ENCODE data around the gene CGB1. TPM values are rescaled to one million over a fixed set of nuclear protein-coding genes. Genes with fewer than 3 reads are reported as not detected.

CGB1 gene
- total and polyA plus RNA-seq, 4 donors, result not detected

DNA sequence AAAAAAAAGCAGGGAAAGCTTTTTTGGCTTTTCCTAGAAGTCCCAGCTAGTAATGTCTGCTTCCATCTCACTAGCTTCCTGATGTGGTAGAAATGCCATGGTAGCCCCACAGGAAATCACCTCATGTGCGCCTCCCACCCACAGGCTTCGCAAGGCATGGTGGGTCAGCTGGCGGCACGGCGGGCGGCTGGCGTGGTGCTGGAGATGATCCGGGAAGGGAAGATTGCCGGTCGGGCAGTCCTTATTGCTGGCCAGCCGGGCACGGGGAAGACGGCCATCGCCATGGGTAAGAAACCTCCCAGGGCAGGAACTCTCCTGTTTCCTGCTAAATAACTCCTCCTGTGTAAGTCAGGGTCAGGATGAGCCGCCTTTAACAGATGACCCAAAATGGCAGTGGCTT, 32.6 kb downstream of the CGB1 start:
- no peaks in the 10 kb centered on the region for H3K27me3 ChIP-seq (ENCODE audit: control insufficient read depth, insufficient read depth, low read length)
- no peak for DNase-seq (ENCODE audit: low read depth in 4 of 6, low spot score in 6 of 6)
- H3K9me3 ChIP-seq (ENCODE audit: control insufficient read depth, insufficient read depth, low read length), result no peaks in the 10 kb centered on the region
- H3K27ac ChIP-seq (ENCODE audit: low read depth, low read length), result no peak overlapping the region
- H3K4me1 ChIP-seq (ENCODE audit: control insufficient read depth, insufficient read depth, low read length), result no peaks in the 10 kb centered on the region
- peaks cover 71% of the 10 kb centered on the region for H3K36me3 ChIP-seq (ENCODE audit: control insufficient read depth, insufficient read depth, low read length)
- H3K4me3 ChIP-seq (ENCODE audit: low read depth, low read length), result no peak overlapping the region
- 99% methylated on average over 11 of the region's 15 CpGs for WGBS (ENCODE audit: insufficient coverage)

DNA sequence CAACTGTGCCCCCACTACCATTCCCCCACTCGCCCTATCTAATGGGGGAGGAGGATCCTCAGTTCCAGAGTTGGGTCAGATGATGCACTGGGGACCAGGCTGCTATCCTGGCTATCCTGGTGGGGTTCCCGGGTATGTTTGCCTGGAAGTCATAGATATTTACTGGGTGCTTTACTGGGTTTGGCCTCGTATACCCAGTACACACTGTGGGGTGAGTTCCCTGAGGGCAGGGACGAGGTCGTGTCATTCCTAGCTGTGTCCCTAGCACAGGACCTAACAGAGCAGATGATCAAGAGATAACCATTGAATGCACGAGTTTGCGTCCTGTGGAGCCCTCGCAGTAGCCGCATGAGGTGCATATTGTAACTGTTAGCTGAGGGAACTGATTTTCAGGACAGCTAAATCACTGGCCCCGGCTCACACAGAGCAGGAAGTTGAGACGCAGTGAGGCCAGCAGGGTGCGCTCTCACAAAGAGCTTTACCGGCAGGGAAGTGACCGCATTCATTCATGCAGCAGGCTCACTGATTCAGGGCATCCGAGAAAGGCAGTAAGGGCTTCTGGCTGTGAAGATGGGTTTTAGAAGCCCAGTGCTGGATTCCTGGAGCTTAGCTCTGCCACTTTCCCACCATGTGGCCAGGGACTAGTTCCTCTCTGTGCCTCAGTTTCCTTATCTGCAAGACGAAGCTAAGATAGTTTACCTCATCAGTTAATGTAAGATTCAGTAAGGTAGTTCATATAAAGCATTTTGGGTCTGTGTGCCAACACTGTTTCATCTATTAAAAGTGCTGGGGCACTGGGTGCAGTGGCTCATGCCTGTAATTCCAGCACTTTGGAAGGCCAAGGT, 37.0 kb downstream of the CGB1 start:
- H3K9me3 ChIP-seq (ENCODE audit: control insufficient read depth, insufficient read depth, low read length), result no peaks in the 10 kb centered on the region
- peaks cover 2% of the 10 kb centered on the region for H3K4me1 ChIP-seq (ENCODE audit: control insufficient read depth, insufficient read depth, low read length)
- no peak overlapping the region for H3K4me3 ChIP-seq (ENCODE audit: low read depth, low read length)
- 36% methylated on average over 13 of the region's 16 CpGs for WGBS (ENCODE audit: insufficient coverage)
- H3K36me3 ChIP-seq (ENCODE audit: control insufficient read depth, insufficient read depth, low read length), result peaks cover 45% of the 10 kb centered on the region
- H3K27me3 ChIP-seq (ENCODE audit: control insufficient read depth, insufficient read depth, low read length), result no peaks in the 10 kb centered on the region
- no peak overlapping the region for H3K27ac ChIP-seq (ENCODE audit: low read depth, low read length)
- DNase-seq (ENCODE audit: low read depth in 4 of 6, low spot score in 6 of 6), result peak in 2 of 6 donors; percentile 57 to 64

DNA sequence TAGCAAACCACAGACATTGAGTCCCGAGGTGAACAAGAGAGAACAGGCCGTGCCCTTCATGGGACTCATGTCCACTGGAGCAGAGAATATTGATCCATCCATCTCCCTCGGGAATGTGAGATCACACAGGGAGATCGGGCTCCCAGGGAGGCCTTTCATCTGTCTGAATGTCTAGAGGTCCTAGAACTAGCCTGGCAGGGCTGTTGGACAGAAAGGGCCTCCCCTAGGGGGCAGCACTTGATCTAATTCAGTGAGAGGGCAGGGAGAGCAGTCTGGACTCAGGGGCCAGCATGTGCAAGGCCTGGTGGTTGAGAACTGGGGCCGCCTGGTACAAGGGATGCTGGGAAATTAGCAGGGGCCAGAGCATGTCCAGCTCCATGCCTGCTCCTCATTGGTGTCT, 38.7 kb downstream of the CGB1 start:
- Histone ChIP-seq H3K36me3 (ENCODE audit: control insufficient read depth, insufficient read depth, low read length) (peaks cover 28% of the 10 kb centered on the region), H3K4me1 (ENCODE audit: control insufficient read depth, insufficient read depth, low read length) (peaks cover 10% of the 10 kb centered on the region), H3K4me3 (ENCODE audit: low read depth, low read length) (no peak overlapping the region), H3K9me3 (ENCODE audit: control insufficient read depth, insufficient read depth, low read length) (no peaks in the 10 kb centered on the region), H3K27ac (ENCODE audit: low read depth, low read length) (no peak overlapping the region), H3K27me3 (ENCODE audit: control insufficient read depth, insufficient read depth, low read length) (no peaks in the 10 kb centered on the region)
- 42% methylated on average over 5 of the region's 5 CpGs for WGBS (ENCODE audit: insufficient coverage)
- no peak for DNase-seq (ENCODE audit: low read depth in 4 of 6, low spot score in 6 of 6)

- H3K4me1 ChIP-seq (ENCODE audit: control insufficient read depth, insufficient read depth, low read length), result peaks cover 35% of the 10 kb centered on the region
These were observed 42.7 kb downstream of the CGB1 start for GRCh38 chr19:48994035-48994386.

DNA sequence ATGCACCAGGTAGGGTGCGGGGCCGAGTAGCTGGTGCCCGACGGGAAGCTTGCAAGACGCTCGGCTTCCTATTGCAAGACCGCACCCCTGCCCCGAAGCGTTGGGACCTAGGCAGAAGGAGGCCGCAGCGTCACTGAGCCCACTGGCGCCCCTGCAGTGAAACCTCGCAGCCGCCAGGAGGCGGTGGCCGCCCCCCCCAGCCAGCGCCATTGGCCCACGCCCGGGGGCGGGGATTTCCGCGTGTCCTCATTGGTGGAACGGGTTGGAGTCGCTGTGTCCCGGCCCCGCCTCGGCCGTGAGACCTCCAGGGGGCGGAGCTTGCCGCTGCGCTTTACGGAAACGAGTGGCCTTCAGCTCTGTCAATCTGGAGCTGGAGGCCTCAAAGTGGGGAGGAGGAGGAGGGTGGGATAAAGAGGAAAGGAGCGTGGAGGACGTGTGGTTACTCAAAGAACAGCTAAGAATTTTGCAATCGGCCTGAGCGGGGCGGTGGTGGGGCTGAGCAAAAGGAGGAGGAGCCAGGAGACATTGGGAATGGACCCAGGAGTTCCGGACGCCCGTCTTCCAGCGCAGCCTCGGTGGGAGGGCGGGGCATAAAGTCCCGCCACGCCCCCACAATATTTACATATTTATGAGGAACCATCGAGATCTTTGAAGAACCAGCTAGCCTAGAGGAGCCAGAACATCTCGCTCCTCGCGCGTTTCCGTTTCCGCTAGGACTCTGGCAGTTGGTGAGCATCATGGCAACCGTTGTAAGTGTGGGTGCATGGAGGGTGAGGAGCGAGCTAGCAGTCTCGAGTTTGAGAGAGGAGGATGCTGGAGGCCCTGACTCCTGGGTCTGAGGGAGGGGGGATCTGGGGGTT, 43.3 kb downstream of the CGB1 start, which contains the start of the genes GYS1 and RUVBL2:
Gene GYS1 (minus strand): TSS at position 135 of the 860 bp plus-strand sequence. CDS start 197 bp downstream, outside the sequence.
Gene RUVBL2 (plus strand): TSS at position 713 of the 860 bp plus-strand sequence. CDS start 25 bp downstream, at position 738.
- H3K27me3 ChIP-seq (ENCODE audit: control insufficient read depth, insufficient read depth, low read length), result no peaks in the 10 kb centered on the region
- peaks cover 31% of the 10 kb centered on the region for H3K36me3 ChIP-seq (ENCODE audit: control insufficient read depth, insufficient read depth, low read length)
- under 1% methylated on average over 51 of the region's 56 CpGs for WGBS (ENCODE audit: insufficient coverage)
- H3K4me3 ChIP-seq (ENCODE audit: low read depth, low read length), result peak within 1 kb of the TSS; percentile 90
- H3K9me3 ChIP-seq (ENCODE audit: control insufficient read depth, insufficient read depth, low read length), result no peaks in the 10 kb centered on the region
- H3K27ac ChIP-seq (ENCODE audit: low read depth, low read length), result peak within 1 kb of the TSS; percentile 98
- H3K4me1 ChIP-seq (ENCODE audit: control insufficient read depth, insufficient read depth, low read length), result peaks cover 35% of the 10 kb centered on the region
- DNase-seq (ENCODE audit: low read depth in 4 of 6, low spot score in 6 of 6), result peak; percentile 99 to 100 (median 100)

More at GRCh38 chr19:48994035-48994386, 42.7 kb downstream of the CGB1 start:
- H3K36me3 ChIP-seq (ENCODE audit: control insufficient read depth, insufficient read depth, low read length), result peaks cover 26% of the 10 kb centered on the region
- no peaks in the 10 kb centered on the region for H3K27me3 ChIP-seq (ENCODE audit: control insufficient read depth, insufficient read depth, low read length)
- DNase-seq (ENCODE audit: low read depth in 4 of 6, low spot score in 6 of 6), result no peak
- H3K9me3 ChIP-seq (ENCODE audit: control insufficient read depth, insufficient read depth, low read length), result no peaks in the 10 kb centered on the region
- H3K4me3 ChIP-seq (ENCODE audit: low read depth, low read length), result peak overlapping the region; percentile 90
- H3K27ac ChIP-seq (ENCODE audit: low read depth, low read length), result peak overlapping the region; percentile 98
- 1% methylated on average over 7 of the region's 13 CpGs for WGBS (ENCODE audit: insufficient coverage)

GRCh38 chr19:48992581-48993174, 44.0 kb downstream of the CGB1 start:
- H3K4me1 ChIP-seq (ENCODE audit: control insufficient read depth, insufficient read depth, low read length), result peaks cover 35% of the 10 kb centered on the region
- H3K9me3 ChIP-seq (ENCODE audit: control insufficient read depth, insufficient read depth, low read length), result no peaks in the 10 kb centered on the region
- peak overlapping the region; percentile 90 for H3K4me3 ChIP-seq (ENCODE audit: low read depth, low read length)
- DNase-seq (ENCODE audit: low read depth in 4 of 6, low spot score in 6 of 6), result no peak
- peak overlapping the region; percentile 97 for H3K27ac ChIP-seq (ENCODE audit: low read depth, low read length)
- peaks cover 38% of the 10 kb centered on the region for H3K36me3 ChIP-seq (ENCODE audit: control insufficient read depth, insufficient read depth, low read length)
- no peaks in the 10 kb centered on the region for H3K27me3 ChIP-seq (ENCODE audit: control insufficient read depth, insufficient read depth, low read length)
- WGBS (ENCODE audit: insufficient coverage), result under 1% methylated on average over 20 of the region's 20 CpGs

GRCh38 chr19:48991873-48992580, 44.7 kb downstream of the CGB1 start:
- Histone ChIP-seq H3K9me3 (ENCODE audit: control insufficient read depth, insufficient read depth, low read length) (no peaks in the 10 kb centered on the region), H3K36me3 (ENCODE audit: control insufficient read depth, insufficient read depth, low read length) (peaks cover 43% of the 10 kb centered on the region), H3K4me1 (ENCODE audit: control insufficient read depth, insufficient read depth, low read length) (peaks cover 35% of the 10 kb centered on the region), H3K27ac (ENCODE audit: low read depth, low read length) (peak overlapping the region; percentile 97), H3K4me3 (ENCODE audit: low read depth, low read length) (peak overlapping the region; percentile 90), H3K27me3 (ENCODE audit: control insufficient read depth, insufficient read depth, low read length) (no peaks in the 10 kb centered on the region)
- DNase-seq (ENCODE audit: low read depth in 4 of 6, low spot score in 6 of 6), result peak in 2 of 6 donors; percentile 38 to 57
- WGBS (ENCODE audit: insufficient coverage), result 25% methylated on average over 5 of the region's 8 CpGs

DNA sequence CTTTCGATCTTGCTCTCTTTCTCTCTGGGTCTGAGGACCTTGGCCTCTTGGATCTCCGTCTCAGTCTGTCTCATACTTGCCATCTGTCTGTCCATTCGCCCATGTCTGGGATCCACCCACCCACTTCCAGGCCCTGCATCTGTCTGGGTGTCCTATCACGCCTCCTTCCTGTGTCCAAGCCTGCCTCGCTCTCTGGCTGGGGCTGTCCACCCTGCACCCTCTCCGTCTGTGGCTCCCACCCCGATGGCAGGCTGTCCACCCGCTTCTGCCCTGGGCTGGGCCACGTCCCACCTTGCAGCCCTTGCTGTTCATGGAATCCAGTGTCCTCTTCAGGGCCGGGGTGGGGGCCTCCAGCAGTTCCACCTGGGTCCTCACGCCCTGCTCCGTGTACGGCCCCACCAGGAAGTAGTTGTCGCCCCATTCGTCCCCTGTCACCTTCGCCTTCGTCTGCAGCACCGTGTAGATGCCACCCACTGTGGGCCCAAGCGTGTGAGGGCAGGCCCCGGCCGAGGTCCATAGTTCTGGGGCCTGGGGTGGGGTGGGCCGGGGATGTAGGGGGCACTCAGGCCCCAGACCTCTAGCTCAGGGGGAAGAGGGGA, 45.6 kb downstream of the CGB1 start:
- H3K4me1 ChIP-seq (ENCODE audit: control insufficient read depth, insufficient read depth, low read length), result peaks cover 35% of the 10 kb centered on the region
- peak overlapping the region; percentile 97 for H3K27ac ChIP-seq (ENCODE audit: low read depth, low read length)

More for the DNA sequence above, 45.6 kb downstream of the CGB1 start:
- no peak for DNase-seq (ENCODE audit: low read depth in 4 of 6, low spot score in 6 of 6)
- Histone ChIP-seq H3K9me3 (ENCODE audit: control insufficient read depth, insufficient read depth, low read length) (no peaks in the 10 kb centered on the region), H3K36me3 (ENCODE audit: control insufficient read depth, insufficient read depth, low read length) (peaks cover 50% of the 10 kb centered on the region), H3K27me3 (ENCODE audit: control insufficient read depth, insufficient read depth, low read length) (no peaks in the 10 kb centered on the region), H3K4me3 (ENCODE audit: low read depth, low read length) (no peak overlapping the region)
- 90% methylated on average over 22 of the region's 22 CpGs for WGBS (ENCODE audit: insufficient coverage)

All from spinal cord (tissue), 10 donors.